ENCODE measurements around the gene SPINDOC. TPM values are rescaled to one million over a fixed set of nuclear protein-coding genes. Genes with fewer than 3 reads are reported as not detected.
A peak's percentile ranks its signal among the peaks of the same experiment; 100 is the strongest.

The SPINDOC gene
- total and polyA plus RNA-seq, 9 of the 15 experiments (the other 6 are each of a cell fraction or from before 2014, with no cell fraction given), result 0.70 to 36.3 (median 19.6) TPM

DNA sequence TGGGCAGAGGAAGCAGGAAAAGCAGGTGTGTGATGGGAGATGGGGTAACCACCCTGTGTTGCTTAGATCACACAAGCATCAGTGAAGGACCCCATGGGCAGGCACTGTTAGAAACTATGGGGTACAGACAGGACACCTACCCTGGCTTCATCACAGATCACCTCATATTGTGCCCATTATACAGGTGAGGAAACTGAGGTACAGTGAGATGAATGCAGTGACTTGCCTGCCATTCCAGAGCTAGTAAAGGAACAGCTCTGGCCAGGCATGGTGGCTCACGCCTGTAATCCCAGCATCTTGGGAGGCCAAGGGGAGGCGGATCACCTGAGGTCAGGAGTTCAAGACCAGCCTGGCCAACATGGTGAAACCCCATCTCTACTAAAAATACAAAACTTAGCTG is 19.8 kb downstream of the SPINDOC start:
- H3K9ac ChIP-seq (ENCODE audit: insufficient read depth in 1 of 2, low read depth in 2 of 2, low read length in 2 of 2), result no peak overlapping the region
- H3K4me1 ChIP-seq (replicated peaks in 1 of 2; ENCODE audit: control insufficient read depth in 2 of 2, insufficient read depth in 2 of 2, low read length in 2 of 2), result peaks cover 3 to 8% of the 10 kb centered on the region in 2 experiments; a peak in 4 of 5 replicates
- no peaks in the 10 kb centered on the region for H3K79me2 ChIP-seq (ENCODE audit: control insufficient read depth, insufficient read depth, low read length)
- H4K20me1 ChIP-seq (replicated peaks; ENCODE audit: control insufficient read depth, insufficient read depth, low read length), result no peaks in the 10 kb centered on the region; the same call in 1 of the 2 replicates
- no peak overlapping the region for H3K27ac ChIP-seq (ENCODE audit: extremely low read depth, low read depth, low read length)
- H2AFZ ChIP-seq (ENCODE audit: low read depth, low read length), result no peak overlapping the region
- in situ Hi-C loops (cut with MboI) (loop anchor here (10.0 kb wide), 1 partner anchor 112 kb away; no protein-coding TSS in a partner anchor), intact Hi-C loops (cut with micrococcal nuclease) (loop anchor here (10.0 kb wide), 1 partner anchor 472 kb away; the partner anchor contains the start of genes CATSPERZ and ESRRA)
- no peak overlapping the region for H3K4me2 ChIP-seq (ENCODE audit: insufficient read depth, low read length)
- ATAC-seq (no peak), FAIRE-seq (no peak), DNase-seq (ENCODE audit: extremely low read depth in 1 of 4, low spot score in 3 of 4) (no peak)
- no peaks in the 10 kb centered on the region for H3K27me3 ChIP-seq (ENCODE audit: control insufficient read depth in 2 of 2, insufficient read depth in 2 of 2, low read length in 2 of 2)
- no peak overlapping the region for H3K4me3 ChIP-seq
- H3K36me3 ChIP-seq (ENCODE audit: control insufficient read depth, insufficient read depth, low read length), result no peaks in the 10 kb centered on the region
- WGBS (ENCODE audit: insufficient coverage, low coverage, missing lambda C conversion rate), result 57% methylated on average over 1 of the region's 2 CpGs
- ChIA-PET CTCF (ENCODE audit: low intra/inter-chr PET ratio) (no interaction called here), POLR2A (no interaction called here)
- BruUV-seq (replicated peaks), result no TSS peak
- H3K9me3 ChIP-seq (replicated peaks; ENCODE audit: control insufficient read depth, insufficient read depth, low read depth, low read length), result no peaks in the 10 kb centered on the region
- no peaks in the 10 kb centered on the region for H3K9me1 ChIP-seq (ENCODE audit: control insufficient read depth, insufficient read depth, low read length)
- TF ChIP-seq FUS (optimal IDR thresholded peaks at IDR 0.05; ENCODE audit: low read depth, low read length) (no peak), CBX1 (IDR thresholded peaks at IDR 0.05; ENCODE audit: low read depth) (peak; percentile 69; the same call in 1 of the 2 replicates), GABPB1 (CRISPR knock-in tag; IDR thresholded peaks at IDR 0.05) (no peak), MED1 (CRISPR knock-in tag; IDR thresholded peaks at IDR 0.05; ENCODE audit: borderline replicate concordance) (no peak), ZFPM2 (CRISPR knock-in tag; IDR thresholded peaks at IDR 0.05) (no peak), TBP (optimal IDR thresholded peaks at IDR 0.05; ENCODE audit: low read depth, low read length) (no peak), SMARCA5 (IDR thresholded peaks at IDR 0.05) (peak; percentile 62), PPARD (CRISPR knock-in tag; IDR thresholded peaks at IDR 0.05) (no peak), BCOR (IDR thresholded peaks at IDR 0.05) (peak; percentile 91), MGA (IDR thresholded peaks at IDR 0.05) (no peak)
- TF ChIP-seq, protein P1, sequence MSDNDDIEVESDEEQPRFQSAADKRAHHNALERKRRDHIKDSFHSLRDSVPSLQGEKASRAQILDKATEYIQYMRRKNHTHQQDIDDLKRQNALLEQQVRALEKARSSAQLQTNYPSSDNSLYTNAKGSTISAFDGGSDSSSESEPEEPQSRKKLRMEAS (CRISPR knock-in tag; IDR thresholded peaks at IDR 0.05), result no peak

Data from K562 (cell line).